Measurements from ENCODE around the gene FOXN3. TPM values are rescaled to one million over a fixed set of nuclear protein-coding genes. Genes with fewer than 3 reads are reported as not detected.

The FOXN3 gene
- total RNA-seq, 1 donor from 2014 or later: 64.3 TPM

- no peak for DNase-seq (ENCODE audit: low spot score)
Measured at GRCh38 chr14:89279649-89280232, 137.3 kb downstream of the FOXN3 start.

GRCh38 chr14:89277203-89277602 lies 139.8 kb downstream of the FOXN3 start:
- DNase-seq (ENCODE audit: low spot score): no peak

GRCh38 chr14:89276424-89276975 lies 140.5 kb downstream of the FOXN3 start:
- DNase-seq (ENCODE audit: low spot score): no peak

- peak; percentile 69 for DNase-seq (ENCODE audit: low spot score)
Measured at GRCh38 chr14:89270439-89271227, 146.4 kb downstream of the FOXN3 start.

- no peak for DNase-seq (ENCODE audit: low spot score)
Measured at GRCh38 chr14:89269404-89269803, 147.6 kb downstream of the FOXN3 start.

- DNase-seq (ENCODE audit: low spot score): no peak
Measured at GRCh38 chr14:89268514-89268913, 148.5 kb downstream of the FOXN3 start.

- DNase-seq (ENCODE audit: low spot score): no peak
Measured at GRCh38 chr14:89267656-89268055, 149.4 kb downstream of the FOXN3 start.

GRCh38 chr14:89267163-89267562 lies 149.9 kb downstream of the FOXN3 start:
- no peak for DNase-seq (ENCODE audit: low spot score)

- DNase-seq (ENCODE audit: low spot score): no peak
Measured at GRCh38 chr14:89266754-89267153, 150.3 kb downstream of the FOXN3 start.

- DNase-seq (ENCODE audit: low spot score): no peak
Measured at GRCh38 chr14:89265234-89265633, 151.8 kb downstream of the FOXN3 start.

- DNase-seq (ENCODE audit: low spot score): no peak
Measured at GRCh38 chr14:89264196-89264800, 152.7 kb downstream of the FOXN3 start.

- no peak for DNase-seq (ENCODE audit: low spot score)
Measured at GRCh38 chr14:89262041-89262440, 155.0 kb downstream of the FOXN3 start.

GRCh38 chr14:89260898-89261297 lies 156.1 kb downstream of the FOXN3 start:
- DNase-seq (ENCODE audit: low spot score): no peak

- no peak for DNase-seq (ENCODE audit: low spot score)
Measured at GRCh38 chr14:89259951-89260609, 157.0 kb downstream of the FOXN3 start.

- no peak for DNase-seq (ENCODE audit: low spot score)
Measured at GRCh38 chr14:89258728-89259273, 158.2 kb downstream of the FOXN3 start.

- DNase-seq (ENCODE audit: low spot score): no peak
Measured at GRCh38 chr14:89256951-89257350, 160.1 kb downstream of the FOXN3 start.

- DNase-seq (ENCODE audit: low spot score): no peak
Measured at GRCh38 chr14:89256283-89256682, 160.8 kb downstream of the FOXN3 start.

- DNase-seq (ENCODE audit: low spot score): no peak
Measured at GRCh38 chr14:89255852-89256251, 161.2 kb downstream of the FOXN3 start.

GRCh38 chr14:89255012-89255411 lies 162.0 kb downstream of the FOXN3 start:
- DNase-seq (ENCODE audit: low spot score): no peak

- DNase-seq (ENCODE audit: low spot score): no peak
Measured at GRCh38 chr14:89254166-89254909, 162.7 kb downstream of the FOXN3 start.
